NCI-H345 treated with DMSO at 0.1 percent for 48 hours (cell line): ENCODE measurements around the gene SLC39A7.
"Not testable (repeated sequence)": the region's sequence is repeated elsewhere in the genome, so short reads cannot be mapped to it uniquely, and the experiment has no call there.

ENCODE experiments used
- DNase-seq: peaks from one replicate; lab custom pipeline; 2025; ENCODE audit not compliant: unreplicated experiment; lab: John Stamatoyannopoulos, UW

The SLC39A7 gene

GRCh38 chr6:33226503-33227120 lies 25.9 kb downstream of the SLC39A7 start:
- DNase-seq = not testable (repeated sequence)

GRCh38 chr6:33235221-33235634 lies 34.6 kb downstream of the SLC39A7 start:
- no peak for DNase-seq

GRCh38 chr6:33236328-33236727 lies 35.7 kb downstream of the SLC39A7 start:
- no peak for DNase-seq

GRCh38 chr6:33236852-33237251 lies 36.2 kb downstream of the SLC39A7 start:
- no peak for DNase-seq

GRCh38 chr6:33237741-33238140 lies 37.1 kb downstream of the SLC39A7 start:
- no peak for DNase-seq

GRCh38 chr6:33241968-33242367 lies 41.3 kb downstream of the SLC39A7 start:
- no peak for DNase-seq

GRCh38 chr6:33243476-33243875 lies 42.8 kb downstream of the SLC39A7 start:
- no peak for DNase-seq

GRCh38 chr6:33247977-33248642 lies 47.4 kb downstream of the SLC39A7 start:
- peak; percentile 70 for DNase-seq

- DNase-seq = peak; percentile 70
These were observed 47.9 kb downstream of the SLC39A7 start for GRCh38 chr6:33248643-33248931.

GRCh38 chr6:33248932-33249731 lies 48.5 kb downstream of the SLC39A7 start:
- peak; percentile 95 for DNase-seq

GRCh38 chr6:33249732-33250630 lies 49.3 kb downstream of the SLC39A7 start:
- no peak for DNase-seq

GRCh38 chr6:33250731-33251130 lies 50.1 kb downstream of the SLC39A7 start:
- DNase-seq = no peak

GRCh38 chr6:33251395-33252012 lies 50.8 kb downstream of the SLC39A7 start:
- no peak for DNase-seq

- DNase-seq = no peak
These were observed 52.1 kb downstream of the SLC39A7 start for GRCh38 chr6:33252759-33253158.
